HEK293T (cell line): Measurements from ENCODE around the gene PYGM.

Experiments
- BHLHE40 ChIP-seq: fragments of 450-650 bp; IDR thresholded peaks from 2 replicates; pipeline ENCODE4 v1.6.1; 2016; ENCODE audit warnings: mild to moderate bottlenecking, moderate library complexity, borderline replicate concordance
- ELF4 ChIP-seq: fragments of 450-650 bp; IDR thresholded peaks from 2 replicates; pipeline ENCODE4 v1.6.1; 2017; ENCODE audit warnings: antibody characterized with exemption
- FOXA1 ChIP-seq: fragments of 450-650 bp; IDR thresholded peaks from 2 replicates; pipeline ENCODE4 v1.6.1; 2016; ENCODE audit warnings: mild to moderate bottlenecking
- FOXK2 ChIP-seq: fragments of 450-650 bp; IDR thresholded peaks from 2 replicates; pipeline ENCODE4 v1.6.1; 2016; ENCODE audit warnings: mild to moderate bottlenecking
- FOXM1 ChIP-seq: fragments of 450-650 bp; IDR thresholded peaks from 2 replicates; pipeline ENCODE4 v1.6.1; 2017; ENCODE audit warnings: mild to moderate bottlenecking, borderline replicate concordance
- HDGF ChIP-seq: fragments of 450-650 bp; IDR thresholded peaks from 2 replicates; pipeline ENCODE4 v1.6.1; 2017; ENCODE audit warnings: antibody characterized with exemption, borderline replicate concordance
- NFRKB ChIP-seq: fragments of 450-650 bp; IDR thresholded peaks from 2 replicates; pipeline ENCODE4 v1.6.1; 2016; ENCODE audit warnings: mild to moderate bottlenecking, moderate library complexity
- SP1 ChIP-seq: fragments of 450-650 bp; IDR thresholded peaks from 2 replicates; pipeline ENCODE4 v1.6.1; 2017
- SUZ12 ChIP-seq: fragments of 450-650 bp; IDR thresholded peaks from 2 replicates; pipeline ENCODE4 v1.6.1; 2016; ENCODE audit warnings: mild to moderate bottlenecking
- ZNF384 ChIP-seq: fragments of 450-650 bp; IDR thresholded peaks from 2 replicates; pipeline ENCODE4 v1.6.1; 2016
- TF ChIP-seq, protein P1 (sequence below): fragments of 450-650 bp; IDR thresholded peaks from 2 replicates; pipeline ENCODE4 v1.6.1; 2016

DNA sequence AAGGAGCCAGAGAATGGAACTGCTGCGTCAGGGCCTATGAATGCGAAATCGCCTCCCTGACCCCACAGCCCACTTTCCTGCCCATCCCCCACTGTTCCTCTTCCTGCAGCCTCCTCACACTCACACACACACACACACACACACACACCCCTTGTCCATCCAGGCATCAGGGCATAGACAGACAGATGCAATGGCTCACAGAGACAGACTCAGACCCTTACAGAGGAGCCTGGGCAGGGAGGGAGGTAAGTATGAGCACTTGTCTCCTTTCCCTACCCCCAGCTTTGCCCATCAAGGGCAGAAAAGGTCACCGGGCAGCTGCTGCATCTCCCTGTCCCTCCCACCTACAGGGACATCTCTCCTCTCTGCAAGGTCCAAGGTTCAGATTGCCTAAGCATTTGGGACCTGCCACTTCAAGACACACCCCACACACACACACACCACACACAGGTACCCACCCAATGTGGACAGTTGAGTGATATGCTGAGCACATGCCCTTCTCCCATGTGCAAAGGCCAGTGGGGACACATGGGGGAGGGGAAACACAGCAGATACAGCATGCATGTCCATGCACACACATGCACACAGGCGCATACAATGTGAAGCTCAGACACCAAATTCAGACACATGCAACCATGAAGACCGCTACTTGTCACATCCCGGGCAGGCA lies 34.8 kb downstream of the PYGM start:
- TF ChIP-seq HDGF: no peak
- no peak for TF ChIP-seq SUZ12
- no peak for TF ChIP-seq FOXK2
- no peak for TF ChIP-seq FOXA1
- TF ChIP-seq ZNF384: no peak
- no peak for TF ChIP-seq BHLHE40
- TF ChIP-seq, protein P1, sequence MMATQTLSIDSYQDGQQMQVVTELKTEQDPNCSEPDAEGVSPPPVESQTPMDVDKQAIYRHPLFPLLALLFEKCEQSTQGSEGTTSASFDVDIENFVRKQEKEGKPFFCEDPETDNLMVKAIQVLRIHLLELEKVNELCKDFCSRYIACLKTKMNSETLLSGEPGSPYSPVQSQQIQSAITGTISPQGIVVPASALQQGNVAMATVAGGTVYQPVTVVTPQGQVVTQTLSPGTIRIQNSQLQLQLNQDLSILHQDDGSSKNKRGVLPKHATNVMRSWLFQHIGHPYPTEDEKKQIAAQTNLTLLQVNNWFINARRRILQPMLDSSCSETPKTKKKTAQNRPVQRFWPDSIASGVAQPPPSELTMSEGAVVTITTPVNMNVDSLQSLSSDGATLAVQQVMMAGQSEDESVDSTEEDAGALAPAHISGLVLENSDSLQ: no peak
- TF ChIP-seq ELF4: no peak
- no peak for TF ChIP-seq SP1
- TF ChIP-seq FOXM1: no peak
- no peak for TF ChIP-seq NFRKB
